ENCODE measurements around the gene WNT3A.

GRCh38 chr1:228045405-228045804 is 38.6 kb downstream of the WNT3A start:
- TF ChIP-seq, protein P1, sequence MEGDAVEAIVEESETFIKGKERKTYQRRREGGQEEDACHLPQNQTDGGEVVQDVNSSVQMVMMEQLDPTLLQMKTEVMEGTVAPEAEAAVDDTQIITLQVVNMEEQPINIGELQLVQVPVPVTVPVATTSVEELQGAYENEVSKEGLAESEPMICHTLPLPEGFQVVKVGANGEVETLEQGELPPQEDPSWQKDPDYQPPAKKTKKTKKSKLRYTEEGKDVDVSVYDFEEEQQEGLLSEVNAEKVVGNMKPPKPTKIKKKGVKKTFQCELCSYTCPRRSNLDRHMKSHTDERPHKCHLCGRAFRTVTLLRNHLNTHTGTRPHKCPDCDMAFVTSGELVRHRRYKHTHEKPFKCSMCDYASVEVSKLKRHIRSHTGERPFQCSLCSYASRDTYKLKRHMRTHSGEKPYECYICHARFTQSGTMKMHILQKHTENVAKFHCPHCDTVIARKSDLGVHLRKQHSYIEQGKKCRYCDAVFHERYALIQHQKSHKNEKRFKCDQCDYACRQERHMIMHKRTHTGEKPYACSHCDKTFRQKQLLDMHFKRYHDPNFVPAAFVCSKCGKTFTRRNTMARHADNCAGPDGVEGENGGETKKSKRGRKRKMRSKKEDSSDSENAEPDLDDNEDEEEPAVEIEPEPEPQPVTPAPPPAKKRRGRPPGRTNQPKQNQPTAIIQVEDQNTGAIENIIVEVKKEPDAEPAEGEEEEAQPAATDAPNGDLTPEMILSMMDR (conservative IDR thresholded peaks at IDR 0.05) = no peak
- no peak for TF ChIP-seq EZH2 (IDR thresholded peaks at IDR 0.05; ENCODE audit: low read depth)
